ENCODE measurements around the gene DNLZ.
"Not testable (repeated sequence)": the region's sequence is repeated elsewhere in the genome, so short reads cannot be mapped to it uniquely, and the experiment has no call there.

Gene DNLZ

GRCh38 chr9:136329636-136330405 is 33.7 kb downstream of the DNLZ start:
- DNase-seq = no peak

DNA sequence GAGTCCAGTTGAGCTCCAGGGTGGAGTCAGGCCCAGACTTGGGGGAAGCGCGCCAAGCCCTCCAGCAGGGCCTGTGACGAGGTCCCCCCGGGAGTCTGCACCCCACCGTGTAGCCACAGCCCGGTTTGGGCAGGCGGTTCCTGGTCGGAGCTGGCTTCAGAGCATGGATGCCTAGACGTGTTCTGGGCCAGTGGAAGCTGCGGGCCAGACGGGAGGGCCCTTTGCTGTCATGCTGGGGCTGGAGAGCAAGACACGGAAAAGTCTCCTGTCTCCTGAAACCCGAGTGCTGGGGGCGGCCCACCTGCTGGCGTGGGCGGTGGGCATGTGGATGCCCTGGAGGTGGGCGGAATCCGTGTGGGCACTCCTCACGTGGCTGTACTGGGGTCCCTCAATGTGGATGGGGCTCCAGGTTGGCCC is 34.3 kb downstream of the DNLZ start:
- no peak for DNase-seq

DNA sequence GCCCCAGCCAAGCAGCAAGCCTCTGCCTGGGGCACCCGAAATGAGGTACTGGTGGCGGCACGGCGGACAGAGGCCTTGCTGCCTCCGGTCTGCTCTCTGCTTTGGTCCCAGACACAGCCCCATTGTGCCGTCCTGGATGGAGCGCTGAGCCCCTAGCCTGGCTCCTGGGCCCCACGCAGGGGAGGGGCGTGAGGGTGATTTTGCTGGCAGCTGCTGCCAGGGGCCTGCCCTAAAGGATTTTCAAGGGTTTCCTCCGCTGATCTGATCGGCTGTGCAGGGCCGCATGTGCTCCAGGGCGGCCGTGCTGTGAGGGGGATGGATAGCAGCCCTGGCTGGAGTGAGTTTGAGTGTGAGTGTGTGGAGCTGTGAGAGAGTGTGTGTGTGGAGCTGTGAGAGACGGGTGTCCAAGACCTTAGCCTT is 34.9 kb downstream of the DNLZ start:
- DNase-seq = no peak

DNA sequence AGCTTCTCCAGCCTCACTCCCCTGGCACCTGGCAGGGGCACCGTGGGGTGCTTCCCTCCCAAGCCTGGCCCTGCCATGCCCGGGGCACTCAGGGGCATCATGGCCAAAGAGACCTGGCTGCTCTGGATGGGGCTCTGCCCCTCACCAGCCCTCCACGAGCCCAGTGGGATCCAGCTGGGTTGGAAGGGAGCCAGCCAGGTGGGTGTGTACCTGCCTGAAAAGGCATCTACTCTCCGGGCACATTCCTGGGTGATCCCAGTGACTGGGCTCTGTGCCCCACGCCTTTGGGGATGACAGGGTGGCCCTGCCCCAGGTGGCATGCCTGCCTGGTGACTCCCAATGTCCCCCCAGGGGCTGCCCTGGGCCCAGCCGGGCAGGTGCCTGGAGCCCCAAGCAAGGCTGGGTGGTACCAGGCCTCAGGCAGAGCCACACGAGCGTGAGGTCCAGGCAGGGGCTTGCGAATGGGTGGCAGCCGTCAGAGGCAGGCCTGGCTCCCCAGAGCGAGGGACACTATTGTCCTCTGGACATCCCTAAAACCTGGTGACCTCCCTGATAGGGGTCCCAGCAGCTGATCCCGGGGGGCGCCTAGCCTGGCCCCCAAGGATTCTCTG is 35.4 kb downstream of the DNLZ start:
- no peak for DNase-seq

DNA sequence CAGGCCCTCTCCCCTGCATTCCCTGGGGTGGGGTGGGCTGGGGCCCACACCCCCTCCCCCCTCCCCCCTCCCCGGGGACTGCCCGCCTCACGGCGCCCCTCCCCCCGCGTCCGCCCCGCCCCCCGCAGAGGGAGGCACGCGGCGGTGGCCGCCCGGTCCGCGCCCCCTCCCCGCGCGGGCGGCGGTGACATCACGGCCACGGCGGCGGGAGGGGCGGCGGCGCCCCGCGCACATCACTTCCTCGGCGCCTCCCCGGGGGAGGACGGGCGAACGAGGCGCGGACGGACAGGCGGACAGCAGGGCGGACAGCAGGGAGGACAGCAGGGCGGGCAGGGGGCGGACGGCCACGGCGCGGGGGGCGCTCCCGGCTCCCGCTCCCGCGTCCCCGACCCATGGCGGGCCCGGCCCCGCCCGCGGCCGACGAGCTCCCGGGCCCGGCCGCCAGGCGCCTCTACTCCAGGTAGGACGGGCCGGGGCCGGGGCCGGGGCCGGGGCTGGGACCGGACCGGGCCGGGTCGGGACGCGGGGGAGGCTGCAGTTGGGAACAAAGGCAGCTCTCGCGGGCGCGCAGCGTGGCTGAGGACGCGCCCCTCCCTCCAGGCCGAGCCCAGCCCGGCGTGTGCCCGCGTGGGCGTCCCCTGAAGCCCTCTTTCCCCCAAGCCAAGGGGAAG is 36.1 kb downstream of the DNLZ start, which contains the start of gene GPSM1:
TSS of gene GPSM1 (plus strand) at position 236 of the 671 bp plus-strand sequence. CDS start at position 393, 157 bp downstream.
- peak; percentile 85 for DNase-seq

DNA sequence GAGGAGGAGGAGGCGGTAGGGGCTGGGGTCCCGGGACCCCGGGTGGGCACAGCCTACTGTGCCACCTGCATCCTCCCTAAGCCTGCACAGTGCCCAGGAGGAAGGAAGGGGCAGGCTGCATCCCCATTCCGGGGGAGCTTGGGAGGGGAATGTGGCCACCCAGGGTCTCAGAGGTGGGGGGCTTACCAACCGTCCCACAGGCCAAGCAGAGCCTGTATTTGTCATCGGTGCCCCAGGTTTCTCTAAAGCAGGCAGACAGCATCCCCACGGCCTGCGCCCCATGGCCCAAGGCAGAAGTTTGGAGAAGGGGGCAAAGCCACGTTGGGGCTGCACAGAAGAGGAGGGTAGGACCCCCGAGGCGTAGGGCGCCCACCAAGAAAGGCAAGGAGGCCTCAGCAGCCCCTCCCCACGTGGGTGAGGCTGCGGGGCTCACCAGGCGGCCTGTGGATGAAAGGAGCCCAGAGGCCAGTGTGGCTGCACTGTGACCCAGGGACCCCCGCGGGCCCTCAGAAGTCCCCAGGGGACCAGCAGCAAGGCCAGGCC is 36.7 kb downstream of the DNLZ start:
- no peak for DNase-seq

DNA sequence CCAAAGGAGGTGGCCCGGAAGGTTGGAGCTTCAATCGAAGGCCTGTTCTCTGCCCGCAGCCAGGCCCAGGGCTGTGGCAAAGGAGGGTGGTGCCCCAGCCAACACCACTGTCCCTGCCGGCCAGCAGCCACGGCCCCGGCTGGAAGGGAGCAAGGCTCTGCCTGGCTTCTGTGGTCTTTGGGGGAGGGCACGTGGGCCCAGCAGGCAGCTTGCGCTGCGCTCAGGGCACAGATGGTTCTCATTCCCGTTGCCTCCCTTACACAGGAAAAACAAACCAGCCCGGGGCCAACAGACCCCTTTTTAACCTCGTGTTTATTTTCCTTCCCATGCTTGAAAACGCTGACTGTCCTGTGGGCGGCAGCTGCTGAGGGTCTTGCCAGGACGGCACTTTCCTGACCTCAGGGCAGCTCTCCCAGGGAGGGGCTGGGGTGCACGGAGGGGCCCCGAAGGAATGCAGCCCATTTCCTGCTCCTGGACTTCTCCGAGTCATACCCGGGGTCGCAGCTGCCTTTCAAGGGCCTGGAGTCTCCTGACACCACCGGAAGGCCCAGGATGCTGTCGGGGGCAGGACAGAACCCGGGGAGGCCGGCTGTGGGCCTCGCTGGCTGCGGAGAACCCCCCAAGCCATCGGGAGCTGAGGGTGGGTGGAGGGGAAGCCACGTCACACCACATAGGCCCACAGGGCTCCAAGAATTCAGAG is 37.3 kb downstream of the DNLZ start:
- no peak for DNase-seq

DNA sequence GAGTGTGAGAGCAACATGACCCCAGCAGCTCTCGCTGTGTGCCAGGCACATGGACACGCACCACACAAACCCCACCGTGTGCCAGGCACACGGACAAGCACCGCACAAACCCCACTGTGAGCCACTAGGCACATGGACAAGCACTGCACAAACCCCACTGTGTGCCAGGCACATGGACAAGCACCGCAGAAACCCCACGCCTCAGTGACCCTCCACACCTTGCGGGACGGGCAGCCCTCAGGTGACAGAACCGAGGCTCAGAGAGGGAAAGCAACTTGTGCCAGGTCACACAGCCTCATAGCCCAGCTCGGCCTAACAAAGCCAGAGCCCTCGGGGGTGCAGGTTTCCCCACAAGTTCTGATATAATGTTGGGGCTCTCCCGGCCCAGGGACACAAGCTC is 38.2 kb downstream of the DNLZ start:
- DNase-seq = no peak

- no peak for DNase-seq
Measured at GRCh38 chr9:136324501-136325300, 38.8 kb downstream of the DNLZ start.

DNA sequence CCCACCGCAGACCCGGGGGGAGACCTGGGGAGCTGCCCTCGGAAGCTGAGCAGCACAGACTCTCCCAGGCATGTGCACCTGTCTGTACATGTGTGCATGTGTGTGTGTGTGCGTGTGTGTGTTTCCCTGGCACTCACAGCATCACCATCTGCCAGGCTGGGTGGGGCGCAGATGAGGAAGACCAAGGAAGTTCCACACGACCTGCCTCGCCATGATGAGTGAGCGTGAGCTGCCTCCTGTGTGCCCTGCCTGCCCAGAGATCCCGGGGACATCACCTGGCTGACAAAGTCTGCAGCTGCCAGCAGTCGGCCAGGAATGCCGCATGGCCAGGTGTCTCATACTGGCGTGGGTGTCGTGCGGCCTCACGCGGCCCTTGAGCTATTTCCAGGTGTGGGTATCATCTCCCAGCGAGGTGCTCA is 40.2 kb downstream of the DNLZ start:
- no peak for DNase-seq

- no peak for DNase-seq
Measured at GRCh38 chr9:136322756-136323330, 40.7 kb downstream of the DNLZ start.

GRCh38 chr9:136321561-136321960 is 42.0 kb downstream of the DNLZ start:
- no peak for DNase-seq

DNA sequence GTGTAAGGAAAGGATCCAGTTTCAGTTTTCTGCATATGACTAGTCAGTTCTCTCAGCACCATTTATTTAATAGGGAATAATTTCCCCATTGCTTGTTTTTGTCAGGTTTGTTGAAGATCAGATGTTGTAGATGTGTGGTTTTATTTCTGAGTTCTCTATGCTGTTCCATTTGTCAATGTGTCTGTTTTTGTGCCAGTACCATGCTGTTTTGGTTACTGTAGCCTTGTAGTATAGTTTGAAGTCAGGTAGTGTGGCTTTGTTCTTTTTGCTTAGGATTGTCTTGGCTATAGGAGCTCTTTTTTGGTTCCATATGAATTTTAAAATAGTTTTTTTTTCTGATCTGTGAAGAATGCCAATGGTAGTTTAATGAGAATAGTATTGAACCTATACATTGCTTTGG is 42.6 kb downstream of the DNLZ start:
- DNase-seq = not testable (repeated sequence)

DNA sequence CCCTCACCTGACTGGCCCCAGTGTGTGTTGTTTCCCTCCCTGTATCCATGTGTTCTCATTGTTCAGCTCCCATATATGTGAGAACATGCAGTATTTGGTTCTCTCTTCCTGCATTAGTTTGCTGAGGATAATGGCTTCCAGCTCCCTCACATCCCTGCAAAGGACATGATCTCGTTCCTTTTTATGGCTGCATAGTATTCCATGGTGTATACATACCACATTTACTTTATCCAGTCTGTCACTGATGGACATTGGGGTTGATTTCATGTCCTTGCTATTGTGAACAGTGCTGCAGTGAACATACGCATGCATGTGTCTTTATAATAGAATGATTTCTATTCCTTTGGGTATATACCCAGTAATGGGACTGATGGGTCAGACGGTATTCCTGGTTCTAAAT is 43.6 kb downstream of the DNLZ start:
- DNase-seq = not testable (repeated sequence)

DNA sequence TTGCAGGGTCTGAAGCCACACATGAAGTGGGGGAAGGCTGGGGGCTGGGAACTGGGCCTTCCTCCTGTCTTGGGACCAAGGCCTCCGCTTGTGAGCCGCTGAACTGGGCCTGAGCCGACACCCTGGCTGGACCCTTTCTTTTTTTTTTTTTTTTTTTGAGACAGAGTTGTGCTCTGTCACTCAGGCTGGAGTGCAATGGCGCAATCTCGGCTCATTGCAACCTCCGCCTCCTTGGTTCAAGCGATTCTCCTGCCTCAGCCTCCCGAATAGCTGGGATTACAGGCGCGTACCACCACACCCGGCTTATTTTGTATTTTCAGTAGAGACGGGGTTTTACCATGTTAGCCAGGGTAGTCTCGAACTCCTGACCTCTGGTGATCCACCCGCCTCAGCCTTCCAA is 44.3 kb downstream of the DNLZ start:
- DNase-seq = not testable (repeated sequence)

- no peak for DNase-seq
Measured at GRCh38 chr9:136318776-136319241, 44.7 kb downstream of the DNLZ start.

- DNase-seq = no peak
Measured at GRCh38 chr9:136318111-136318775, 45.3 kb downstream of the DNLZ start.

DNA sequence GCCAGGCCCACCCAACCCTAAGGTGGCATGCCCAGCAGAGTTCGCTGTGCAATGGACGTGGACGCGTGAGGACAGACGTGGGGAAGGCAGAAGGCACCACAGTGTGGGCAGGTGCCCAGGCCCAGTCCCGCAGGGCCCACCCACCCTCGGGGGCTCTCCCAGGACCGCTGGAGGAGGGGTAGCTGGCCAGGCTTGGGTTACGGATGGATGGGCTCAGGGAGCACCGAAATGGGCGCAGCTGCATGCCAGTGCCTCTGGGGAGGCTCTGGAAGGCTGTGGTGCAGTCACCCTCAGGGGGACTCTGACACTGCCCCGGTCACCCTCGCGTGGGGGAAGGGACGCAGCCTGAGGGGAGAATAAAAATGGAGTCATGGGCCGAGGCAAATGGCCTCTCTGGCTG is 45.8 kb downstream of the DNLZ start:
- no peak for DNase-seq

GRCh38 chr9:136316896-136317676 is 46.5 kb downstream of the DNLZ start:
- no peak for DNase-seq

- no peak for DNase-seq
Measured at GRCh38 chr9:136316271-136316751, 47.2 kb downstream of the DNLZ start.
